Tibial nerve (tissue), 4 donors: Measurements from ENCODE around the gene DCBLD2. TPM values are rescaled to one million over a fixed set of nuclear protein-coding genes. Genes with fewer than 3 reads are reported as not detected.

Source experiments
- DNase-seq, 2 donors: peaks; one replicate each; pipeline ENCODE4 v3.0.0-alpha.2; 2019; ENCODE audit warnings: low spot score in 2 of 2
- H3K27ac ChIP-seq, 4 donors: fragments of 200-600 bp; sonication (generic) in 3 of 4; one replicate each; pipeline ENCODE4 v1.5.1; 2017 to 2019; ENCODE audit warnings: mild to moderate bottlenecking in 1 of 4
- H3K27me3 ChIP-seq, 2 donors: fragments of 200-600 bp; sonication (generic) in 1 of 2; one replicate each; pipeline versions ENCODE4 v1.5.1 to v1.6.0; 2017 to 2019
- H3K36me3 ChIP-seq, 3 donors: fragments of 200-600 bp; sonication (generic); one replicate each; pipeline ENCODE4 v1.5.1; 2018 to 2019
- H3K4me1 ChIP-seq, 4 donors: fragments of 200-600 bp; sonication (generic) in 3 of 4; one replicate each; pipeline ENCODE4 v1.5.1; 2017 to 2019
- H3K4me3 ChIP-seq, 4 donors: fragments of 200-600 bp; sonication (generic) in 3 of 4; one replicate each; pipeline ENCODE4 v1.5.1; 2017 to 2019; ENCODE audit warnings: mild to moderate bottlenecking in 1 of 4, moderate library complexity in 1 of 4
- H3K9me3 ChIP-seq, 4 donors: fragments of 200-600 bp; sonication (generic) in 3 of 4; one replicate each; pipeline ENCODE4 v1.5.1; 2017 to 2019
- CTCF ChIP-seq, 5 experiments: fragments of 200-600 bp in 3 of 5; fragments of 450-650 bp in 2 of 5; sonication (generic) in 3 of 5; IDR thresholded peaks; one replicate each; pipeline ENCODE4 v1.5.1; 2016 to 2019; ENCODE audit warnings: antibody characterized with exemption in 5 of 5, mild to moderate bottlenecking in 3 of 5, moderate library complexity in 2 of 5
- EP300 ChIP-seq, 2 donors: sonication (generic); formaldehyde crosslinking; IDR thresholded peaks; one replicate each; pipeline ENCODE4 v1.6.1; 2017; ENCODE audit warnings: antibody characterized with exemption in 2 of 2, mild to moderate bottlenecking in 1 of 2
- POLR2A ChIP-seq, 2 donors: fragments of 450-650 bp; IDR thresholded peaks; one replicate each; pipeline ENCODE4 v1.6.1; 2017; ENCODE audit warnings: antibody characterized with exemption in 2 of 2, mild to moderate bottlenecking in 2 of 2, moderate library complexity in 2 of 2
- WGBS, 2 donors: methylation state at CpG; one replicate each; pipeline ENCODE4 v1.1.5; 2018; 5-methylcytosine and 5-hydroxymethylcytosine counted together
- total RNA-seq, 4 donors: library from RNA; depleted of rRNA; stranded (reverse); fragments of >200 nt; gene quantifications; one replicate each; pipeline ENCODE4 v1.1.0, GENCODE V29; 2016

DCBLD2 gene
- total RNA-seq, 4 donors from 2014 or later: 37.8 to 51.9 (median 43.6) TPM

DNA sequence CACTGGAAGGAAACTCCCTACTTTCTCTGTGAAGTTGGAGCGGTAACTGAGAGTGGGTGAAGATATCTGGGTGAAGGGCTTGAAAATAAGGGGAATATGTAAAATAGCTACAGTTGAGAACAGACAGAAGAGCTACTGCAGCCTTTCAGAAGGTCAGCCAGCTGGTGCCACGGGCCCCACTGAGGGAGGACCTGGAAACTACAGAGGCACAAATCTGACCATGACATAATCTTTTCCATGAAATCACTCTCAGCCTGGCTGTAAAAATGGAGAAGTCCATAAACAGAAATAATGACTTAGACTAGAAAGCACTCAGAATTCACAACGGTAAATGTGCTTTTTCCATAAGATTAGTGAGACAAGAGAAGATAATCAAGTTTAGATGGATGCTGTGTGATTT, 91.9 kb downstream of the DCBLD2 start:
- no peak for TF ChIP-seq EP300 (IDR thresholded peaks at IDR 0.05)
- TF ChIP-seq POLR2A (IDR thresholded peaks at IDR 0.05): no peak
- no peak for TF ChIP-seq CTCF (IDR thresholded peaks at IDR 0.05)
- no peaks in the 10 kb centered on the region for H3K9me3 ChIP-seq
- no peak overlapping the region for H3K4me3 ChIP-seq
- peaks cover 0 to 8% (median 2%) of the 10 kb centered on the region in 4 donors for H3K4me1 ChIP-seq
- peaks cover 0 to 48% (median 0%) of the 10 kb centered on the region in 3 donors for H3K36me3 ChIP-seq
- H3K27me3 ChIP-seq: no peaks in the 10 kb centered on the region
- no peak for DNase-seq
- no peak overlapping the region for H3K27ac ChIP-seq
- WGBS, 2 donors: 43 to 46% methylated on average over 3 of the region's 3 CpGs

DNA sequence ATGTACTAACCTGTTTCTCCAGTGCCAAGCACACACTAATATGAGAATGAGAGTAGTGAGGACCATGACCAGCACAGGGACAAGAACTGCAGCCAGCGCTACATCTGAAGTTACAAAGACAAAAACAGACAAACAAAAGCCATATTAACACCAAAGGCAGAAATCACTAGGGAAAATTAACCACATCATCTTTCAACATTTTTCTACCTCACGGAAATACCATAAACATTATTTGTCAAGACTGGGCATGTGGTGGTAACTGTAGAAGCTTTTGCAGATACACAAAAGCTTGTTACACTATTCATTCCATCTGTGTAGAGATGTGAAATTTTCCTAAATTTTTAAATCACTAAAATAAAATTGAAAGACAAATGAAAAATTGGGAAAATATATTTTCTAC, 93.4 kb downstream of the DCBLD2 start:
- no peaks in the 10 kb centered on the region for H3K9me3 ChIP-seq
- H3K4me3 ChIP-seq: no peak overlapping the region
- no peak for TF ChIP-seq POLR2A (IDR thresholded peaks at IDR 0.05)
- no peak for TF ChIP-seq CTCF (IDR thresholded peaks at IDR 0.05)
- TF ChIP-seq EP300 (IDR thresholded peaks at IDR 0.05): no peak
- H3K36me3 ChIP-seq: peaks cover 0 to 44% (median 0%) of the 10 kb centered on the region in 3 donors
- H3K4me1 ChIP-seq: peaks cover 0 to 8% (median 2%) of the 10 kb centered on the region in 4 donors
- no peak for DNase-seq
- H3K27ac ChIP-seq: no peak overlapping the region
- WGBS, 2 donors: 93 to 95% methylated on average over 2 of the region's 2 CpGs
- no peaks in the 10 kb centered on the region for H3K27me3 ChIP-seq

GRCh38 chr3:98807561-98807960, 93.9 kb downstream of the DCBLD2 start:
- H3K9me3 ChIP-seq: no peaks in the 10 kb centered on the region
- H3K4me3 ChIP-seq: no peak overlapping the region
- peaks cover 0 to 44% (median 0%) of the 10 kb centered on the region in 3 donors for H3K36me3 ChIP-seq
- 89 to 100% methylated on average over 1 of the region's 1 CpG for WGBS, 2 donors
- H3K27ac ChIP-seq: no peak overlapping the region
- TF ChIP-seq POLR2A (IDR thresholded peaks at IDR 0.05): no peak
- no peak for TF ChIP-seq CTCF (IDR thresholded peaks at IDR 0.05)
- no peak for TF ChIP-seq EP300 (IDR thresholded peaks at IDR 0.05)
- peaks cover 0 to 8% (median 2%) of the 10 kb centered on the region in 4 donors for H3K4me1 ChIP-seq
- no peaks in the 10 kb centered on the region for H3K27me3 ChIP-seq
- no peak for DNase-seq

- 93 to 97% methylated on average over 4 of the region's 4 CpGs for WGBS, 2 donors
- H3K36me3 ChIP-seq: peaks cover 0 to 44% (median 0%) of the 10 kb centered on the region in 3 donors
- peaks cover 0 to 8% (median 2%) of the 10 kb centered on the region in 4 donors for H3K4me1 ChIP-seq
- no peaks in the 10 kb centered on the region for H3K9me3 ChIP-seq
- no peak overlapping the region for H3K4me3 ChIP-seq
- no peaks in the 10 kb centered on the region for H3K27me3 ChIP-seq
- TF ChIP-seq POLR2A (IDR thresholded peaks at IDR 0.05) (no peak), EP300 (IDR thresholded peaks at IDR 0.05) (no peak), CTCF (IDR thresholded peaks at IDR 0.05) (no peak)
- no peak for DNase-seq
- no peak overlapping the region for H3K27ac ChIP-seq
These were observed 94.5 kb downstream of the DCBLD2 start for GRCh38 chr3:98807011-98807410.

- Histone ChIP-seq H3K27me3 (no peaks in the 10 kb centered on the region), H3K9me3 (no peaks in the 10 kb centered on the region), H3K36me3 (peaks cover 0 to 47% (median 0%) of the 10 kb centered on the region in 3 donors), H3K27ac (no peak overlapping the region), H3K4me3 (no peak overlapping the region), H3K4me1 (peaks cover 0 to 8% (median 2%) of the 10 kb centered on the region in 4 donors)
- TF ChIP-seq CTCF (IDR thresholded peaks at IDR 0.05) (no peak), EP300 (IDR thresholded peaks at IDR 0.05) (no peak), POLR2A (IDR thresholded peaks at IDR 0.05) (no peak)
- WGBS, 2 donors: 79 to 90% methylated on average over 1 of the region's 1 CpG
- DNase-seq: no peak
These were observed 95.0 kb downstream of the DCBLD2 start for GRCh38 chr3:98806521-98806920.
